Naive B cell (primary cell): ENCODE results near the gene B4GALT3. TPM values are rescaled to one million over a fixed set of nuclear protein-coding genes. Genes with fewer than 3 reads are reported as not detected.

Experiments used
- ATAC-seq, 2 donors: fragments of 150-1000 bp; cut with Tn5 transposase; 2 replicates each; pipeline ENCODE4 v1.10.0; 2021; ENCODE audit warnings: low read depth in 2 of 2, mild to moderate bottlenecking in 2 of 2, moderate library complexity in 2 of 2
- DNase-seq: peaks from one replicate; pipeline ENCODE4 v3.0.0; 2022
- H3K27ac Mint-ChIP-seq, 6 donors: one replicate each; pipeline ENCODE4 v1.8.0; 2020 to 2022; ENCODE audit warnings: mild to moderate bottlenecking in 6 of 6, mixed read lengths in 6 of 6, moderate library complexity in 5 of 6, inconsistent platforms in 2 of 6
- H3K27me3 Mint-ChIP-seq, 3 donors: one replicate each; pipeline ENCODE4 v1.8.0; 2021 to 2022; ENCODE audit warnings: mixed read lengths in 3 of 3, mild to moderate bottlenecking in 1 of 3
- H3K36me3 Mint-ChIP-seq, 2 donors: one replicate each; pipeline ENCODE4 v1.8.0; 2020 to 2022; ENCODE audit warnings: mixed read lengths in 2 of 2, inconsistent platforms in 1 of 2, mild to moderate bottlenecking in 1 of 2
- H3K4me1 Mint-ChIP-seq, 3 donors: one replicate each; pipeline ENCODE4 v1.8.0; 2020 to 2022; ENCODE audit warnings: mixed read lengths in 3 of 3, inconsistent platforms in 1 of 3, mild to moderate bottlenecking in 1 of 3, moderate library complexity in 1 of 3
- H3K4me3 Mint-ChIP-seq, 8 donors: one replicate each; pipeline ENCODE4 v1.8.0; 2020 to 2022; ENCODE audit warnings: mild to moderate bottlenecking in 8 of 8, mixed read lengths in 8 of 8, moderate library complexity in 8 of 8, inconsistent platforms in 2 of 8
- H3K9me3 Mint-ChIP-seq, 7 donors: one replicate each; pipeline ENCODE4 v1.8.0; 2020 to 2022; ENCODE audit warnings: mixed read lengths in 7 of 7, mild to moderate bottlenecking in 5 of 7, inconsistent platforms in 2 of 7, moderate library complexity in 1 of 7
- polyA plus RNA-seq, 6 donors: library from polyadenylated mRNA; unstranded; fragments of 300-500 nt; fragmentation: Illumina TruSeq; gene quantifications; one replicate each; pipeline ENCODE4 v1.2.3, GENCODE V29; 2021; ENCODE audit warnings: low read depth in 6 of 6

The B4GALT3 gene
- polyA plus RNA-seq, 6 donors from 2014 or later = 37.8 to 51.6 (median 45.6) TPM

DNA sequence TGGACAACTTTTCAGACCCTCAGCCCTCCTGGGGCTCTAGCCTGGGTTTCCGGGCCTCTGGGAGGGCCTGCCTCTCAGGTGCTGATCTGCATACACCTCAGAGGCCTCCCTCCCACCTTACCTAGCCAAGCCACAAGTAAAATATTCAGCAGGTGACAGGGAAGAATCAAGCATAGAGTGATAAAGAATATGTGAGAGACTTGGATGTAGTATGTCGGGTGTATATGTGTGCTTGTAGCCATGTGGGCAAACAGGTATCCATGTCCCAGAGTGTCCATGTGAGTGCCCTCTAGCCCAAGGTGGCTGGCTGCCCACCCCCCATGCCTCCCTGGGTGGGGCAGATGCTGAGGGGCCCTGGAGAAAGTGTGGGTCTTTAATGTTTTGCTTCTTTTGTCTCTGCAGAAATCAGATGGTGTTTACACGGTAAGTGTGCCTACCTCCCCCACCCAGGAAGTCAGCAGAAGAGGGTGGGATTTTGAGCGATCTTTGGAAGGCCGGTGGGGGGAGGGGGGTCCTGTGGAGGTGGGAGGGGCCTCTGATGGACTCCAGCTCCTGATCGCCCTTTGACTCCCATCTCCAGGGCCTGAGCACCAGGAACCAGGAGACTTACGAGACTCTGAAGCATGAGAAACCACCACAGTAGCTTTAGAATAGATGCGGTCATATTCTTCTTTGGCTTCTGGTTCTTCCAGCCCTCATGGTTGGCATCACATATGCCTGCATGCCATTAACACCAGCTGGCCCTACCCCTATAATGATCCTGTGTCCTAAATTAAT, 41.2 kb upstream of the B4GALT3 start:
- Mint-ChIP-seq H3K9me3 (no peaks in the 10 kb centered on the region), H3K4me3 (peak overlapping the region in 1 of 8 donors; percentile 60), H3K27me3 (peaks cover 53 to 61% (median 55%) of the 10 kb centered on the region in 3 donors), H3K27ac (no peak overlapping the region), H3K36me3 (peaks cover 8 to 18% of the 10 kb centered on the region in 2 donors), H3K4me1 (peaks cover 19 to 34% (median 28%) of the 10 kb centered on the region in 3 donors)
- DNase-seq (no peak), ATAC-seq (no peak)

DNA sequence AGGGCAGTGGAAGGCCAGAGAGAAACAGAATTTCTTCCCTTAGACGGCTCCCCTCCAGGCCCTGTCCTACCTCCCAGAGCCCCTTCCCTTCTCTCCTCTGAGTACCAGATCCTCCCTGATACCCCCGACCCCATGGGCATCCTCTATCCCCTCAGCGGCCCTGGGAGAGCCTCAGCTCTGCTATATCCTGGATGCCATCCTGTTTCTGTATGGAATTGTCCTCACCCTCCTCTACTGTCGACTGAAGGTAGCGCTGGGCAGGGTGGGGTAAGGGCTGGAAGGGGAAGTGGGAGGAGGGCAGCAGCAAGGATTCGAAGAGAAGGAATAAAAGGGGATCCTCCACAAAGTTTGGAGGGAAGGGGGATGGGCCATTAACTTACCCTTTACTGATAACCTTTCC, 40.5 kb upstream of the B4GALT3 start:
- Mint-ChIP-seq H3K4me3 (peak overlapping the region in 1 of 8 donors; percentile 6), H3K36me3 (peaks cover 13 to 25% of the 10 kb centered on the region in 2 donors), H3K9me3 (no peaks in the 10 kb centered on the region), H3K27me3 (peaks cover 46 to 55% (median 54%) of the 10 kb centered on the region in 3 donors), H3K4me1 (peaks cover 19 to 34% (median 26%) of the 10 kb centered on the region in 3 donors), H3K27ac (peak overlapping the region in 3 of 6 donors; percentile 9 to 65 (median 62))
- ATAC-seq = no peak
- DNase-seq = no peak

DNA sequence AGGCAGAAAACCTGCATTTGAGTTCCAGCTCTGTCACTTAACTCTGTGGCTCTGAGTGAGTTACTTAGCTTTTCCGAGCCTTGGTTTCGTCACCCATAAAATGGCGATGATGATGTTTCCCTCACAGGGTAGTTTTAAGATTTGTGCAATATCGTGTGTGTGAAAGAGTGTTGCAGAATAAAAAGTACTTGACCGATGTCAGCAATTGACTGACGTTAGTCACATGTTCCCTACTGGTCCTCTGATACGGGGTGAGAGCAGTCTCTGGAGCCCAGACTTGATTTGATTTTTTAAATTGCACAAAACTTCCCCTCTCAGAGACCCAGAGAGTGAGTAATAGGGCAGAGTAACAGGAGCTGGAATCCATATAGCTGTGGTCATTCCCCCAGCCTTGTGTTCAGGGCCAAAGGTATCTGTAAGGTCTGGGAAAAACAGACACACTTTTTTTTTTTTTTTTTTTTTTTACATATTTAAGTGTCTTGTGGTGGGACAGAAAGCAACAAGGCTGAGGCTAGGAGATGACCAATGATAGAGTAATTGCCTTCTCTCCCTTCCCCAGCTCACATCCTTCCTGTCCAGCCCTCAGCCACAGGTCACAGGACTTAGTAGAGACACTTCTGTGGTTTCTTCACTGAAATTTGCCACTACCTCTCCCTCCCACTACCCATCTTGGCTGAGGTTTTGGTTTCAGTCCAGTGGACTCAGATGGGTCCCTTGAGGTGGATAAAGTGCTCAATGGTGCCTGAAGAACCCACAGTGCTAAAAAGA, 39.8 kb upstream of the B4GALT3 start:
- Mint-ChIP-seq H3K4me3 (peak overlapping the region in 1 of 8 donors; percentile 42), H3K4me1 (peaks cover 19 to 34% (median 26%) of the 10 kb centered on the region in 3 donors), H3K27me3 (peaks cover 39 to 48% (median 48%) of the 10 kb centered on the region in 3 donors), H3K9me3 (no peaks in the 10 kb centered on the region), H3K27ac (peak overlapping the region in 3 of 6 donors; percentile 9 to 65 (median 62)), H3K36me3 (peaks cover 13 to 26% of the 10 kb centered on the region in 2 donors)
- peak; percentile 57 for DNase-seq
- peak; percentile 90 to 94 for ATAC-seq

DNA sequence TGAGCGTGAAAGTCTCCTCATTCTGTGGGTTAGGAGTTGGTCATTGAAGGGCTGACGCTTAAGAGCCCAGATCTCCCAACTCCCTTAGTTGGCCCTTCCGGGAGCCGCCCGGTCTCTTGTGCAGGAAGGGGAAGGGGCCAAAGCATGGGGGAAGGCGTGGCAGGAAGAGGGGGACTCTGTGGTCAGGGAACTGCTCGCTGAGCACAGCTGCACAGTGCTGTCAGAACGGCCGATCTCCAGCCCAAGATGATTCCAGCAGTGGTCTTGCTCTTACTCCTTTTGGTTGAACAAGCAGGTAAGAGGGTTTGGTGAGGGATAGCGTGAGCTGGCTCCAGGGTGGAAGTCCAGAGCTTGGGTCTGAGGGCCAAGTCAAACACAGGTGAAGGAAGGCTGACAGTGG, 37.8 kb upstream of the B4GALT3 start, which contains the start of gene FCER1G:
Gene FCER1G, plus strand, starts transcription at position 220 of the 400 bp plus-strand sequence. Its CDS starts 27 bp downstream, at position 247.
- ATAC-seq (no peak), DNase-seq (no peak)
- Mint-ChIP-seq H3K9me3 (no peaks in the 10 kb centered on the region), H3K4me1 (peaks cover 20 to 35% (median 28%) of the 10 kb centered on the region in 3 donors), H3K27ac (peak within 1 kb of the TSS in 1 of 6 donors; percentile 34), H3K27me3 (peaks cover 24 to 40% (median 33%) of the 10 kb centered on the region in 3 donors), H3K4me3 (peak within 1 kb of the TSS in 3 of 8 donors; percentile 36 to 76 (median 75)), H3K36me3 (peaks cover 20 to 44% of the 10 kb centered on the region in 2 donors)

DNA sequence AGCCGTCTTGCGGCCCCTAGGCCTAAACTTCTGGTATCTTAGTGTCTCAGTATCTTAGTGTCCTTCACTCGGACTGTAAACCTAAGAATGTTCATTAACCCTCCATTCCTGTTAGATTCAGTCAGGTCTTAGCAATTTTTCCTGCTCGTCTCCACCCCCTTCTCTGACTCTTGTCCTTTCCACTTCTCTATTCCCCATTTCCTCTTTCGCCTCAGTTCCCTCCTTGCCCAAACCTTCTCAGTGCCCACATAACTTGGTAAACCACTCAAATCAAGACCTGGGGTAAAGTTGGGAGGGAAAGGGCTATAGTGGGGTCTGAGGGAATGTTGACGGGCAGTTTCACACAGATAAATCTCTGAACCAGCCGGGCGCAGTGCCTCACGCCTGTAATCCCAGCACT, 37.1 kb upstream of the B4GALT3 start:
- H3K4me1 Mint-ChIP-seq = peaks cover 26 to 42% (median 35%) of the 10 kb centered on the region in 3 donors
- no peak for ATAC-seq
- peak overlapping the region in 2 of 8 donors; percentile 15 to 50 for H3K4me3 Mint-ChIP-seq

DNA sequence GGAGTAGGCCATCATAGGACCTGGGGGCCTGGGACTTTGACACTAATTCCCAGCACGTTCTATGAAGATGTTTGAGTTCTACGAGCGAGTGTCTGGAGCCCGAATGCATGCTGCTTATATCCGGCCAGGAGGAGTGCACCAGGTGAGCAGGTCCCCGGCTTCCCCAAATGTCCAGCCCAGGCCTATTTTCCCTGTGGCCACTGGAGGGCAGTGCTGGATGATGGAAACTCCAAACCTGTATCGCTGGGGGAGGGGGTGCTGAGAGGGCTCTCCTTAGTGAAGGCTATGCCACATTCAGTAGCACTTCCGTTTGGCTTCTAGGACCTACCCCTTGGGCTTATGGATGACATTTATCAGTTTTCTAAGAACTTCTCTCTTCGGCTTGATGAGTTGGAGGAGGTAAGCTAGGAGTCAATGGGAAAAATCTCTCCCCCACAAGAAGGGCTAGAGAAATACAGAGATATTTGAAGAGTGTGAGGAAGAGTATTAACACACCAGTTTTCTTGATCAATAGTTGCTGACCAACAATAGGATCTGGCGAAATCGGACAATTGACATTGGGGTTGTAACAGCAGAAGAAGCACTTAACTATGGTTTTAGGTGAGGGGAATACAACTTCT, 32.6 kb upstream of the B4GALT3 start:
- Mint-ChIP-seq H3K4me1 (peaks cover 15 to 31% (median 26%) of the 10 kb centered on the region in 3 donors), H3K4me3 (peak overlapping the region in 1 of 8 donors; percentile 16), H3K9me3 (no peaks in the 10 kb centered on the region), H3K27ac (peak overlapping the region in 1 of 6 donors; percentile 93), H3K27me3 (peaks cover 5 to 16% (median 16%) of the 10 kb centered on the region in 3 donors), H3K36me3 (peaks cover 42 to 63% of the 10 kb centered on the region in 2 donors)
- peak; percentile 71 for DNase-seq
- peak; percentile 91 to 96 for ATAC-seq

More for the DNA sequence above, 37.1 kb upstream of the B4GALT3 start:
- H3K36me3 Mint-ChIP-seq = peaks cover 27 to 51% of the 10 kb centered on the region in 2 donors
- H3K27ac Mint-ChIP-seq = no peak overlapping the region
- no peaks in the 10 kb centered on the region for H3K9me3 Mint-ChIP-seq
- H3K27me3 Mint-ChIP-seq = peaks cover 21 to 36% (median 31%) of the 10 kb centered on the region in 3 donors
- no peak for DNase-seq

DNA sequence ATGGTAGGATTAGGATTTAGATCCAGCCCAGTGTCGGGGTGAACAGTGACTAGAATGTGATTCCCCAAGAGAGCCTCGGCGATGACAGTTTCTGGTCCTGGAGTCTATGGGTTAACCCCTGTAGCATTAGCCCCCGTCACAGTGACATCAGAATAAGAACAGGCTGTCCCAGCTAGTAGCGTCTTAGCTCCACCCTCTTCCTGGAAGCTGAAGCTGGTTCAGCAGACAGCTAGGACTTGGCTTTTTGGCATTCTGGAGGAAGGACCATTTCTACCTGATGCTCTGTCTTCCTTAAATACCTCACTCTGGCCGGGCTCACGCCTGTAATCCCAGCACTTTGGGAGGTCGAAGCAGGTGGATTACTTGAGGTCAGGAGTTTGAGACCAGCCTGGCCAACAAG, 29.9 kb upstream of the B4GALT3 start:
- H3K4me3 Mint-ChIP-seq = no peak overlapping the region
- DNase-seq = no peak
- ATAC-seq = no peak
- H3K9me3 Mint-ChIP-seq = no peaks in the 10 kb centered on the region
- H3K27ac Mint-ChIP-seq = no peak overlapping the region
- peaks cover 0 to 8% (median 4%) of the 10 kb centered on the region in 3 donors for H3K27me3 Mint-ChIP-seq
- H3K36me3 Mint-ChIP-seq = peaks cover 38 to 51% of the 10 kb centered on the region in 2 donors
- peaks cover 21 to 43% (median 38%) of the 10 kb centered on the region in 3 donors for H3K4me1 Mint-ChIP-seq

DNA sequence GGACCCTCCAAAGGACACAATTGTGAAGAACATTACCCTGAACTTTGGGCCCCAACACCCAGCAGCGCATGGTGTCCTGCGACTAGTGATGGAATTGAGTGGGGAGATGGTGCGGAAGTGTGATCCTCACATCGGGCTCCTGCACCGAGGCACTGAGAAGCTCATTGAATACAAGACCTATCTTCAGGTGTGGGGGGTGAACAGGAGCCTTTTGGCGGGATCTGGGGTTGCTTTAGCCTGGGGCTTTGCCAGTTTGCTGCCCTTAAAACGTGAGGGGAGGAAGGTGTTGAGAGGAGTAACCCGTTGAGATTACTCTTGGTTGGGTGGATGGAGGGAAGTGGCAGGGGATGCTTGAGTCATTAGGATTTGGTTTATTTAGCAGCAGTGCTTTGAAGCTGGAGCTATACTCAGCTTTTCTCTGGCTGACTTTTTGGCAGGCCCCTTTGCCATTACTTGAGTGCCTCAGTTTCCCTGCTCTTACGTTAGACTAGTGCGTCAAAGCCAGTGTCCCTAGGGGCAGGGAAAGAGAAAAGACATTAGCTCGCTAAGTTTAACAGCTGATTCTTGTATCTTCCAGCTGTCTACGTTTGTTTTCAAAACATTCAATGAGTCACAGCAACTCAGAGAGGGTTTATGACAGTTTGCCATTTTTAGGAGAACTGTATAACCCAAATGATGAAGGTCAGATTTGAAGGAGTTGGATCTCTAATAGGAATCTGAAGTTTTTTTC, 29.3 kb upstream of the B4GALT3 start:
- H3K9me3 Mint-ChIP-seq = no peaks in the 10 kb centered on the region
- H3K4me3 Mint-ChIP-seq = peak overlapping the region in 3 of 8 donors; percentile 20 to 52 (median 51)
- peaks cover 34 to 45% of the 10 kb centered on the region in 2 donors for H3K36me3 Mint-ChIP-seq
- peak overlapping the region in 1 of 6 donors; percentile 60 for H3K27ac Mint-ChIP-seq
- ATAC-seq = no peak
- H3K27me3 Mint-ChIP-seq = peaks cover 0 to 8% (median 4%) of the 10 kb centered on the region in 3 donors
- peaks cover 21 to 49% (median 38%) of the 10 kb centered on the region in 3 donors for H3K4me1 Mint-ChIP-seq
- no peak for DNase-seq

DNA sequence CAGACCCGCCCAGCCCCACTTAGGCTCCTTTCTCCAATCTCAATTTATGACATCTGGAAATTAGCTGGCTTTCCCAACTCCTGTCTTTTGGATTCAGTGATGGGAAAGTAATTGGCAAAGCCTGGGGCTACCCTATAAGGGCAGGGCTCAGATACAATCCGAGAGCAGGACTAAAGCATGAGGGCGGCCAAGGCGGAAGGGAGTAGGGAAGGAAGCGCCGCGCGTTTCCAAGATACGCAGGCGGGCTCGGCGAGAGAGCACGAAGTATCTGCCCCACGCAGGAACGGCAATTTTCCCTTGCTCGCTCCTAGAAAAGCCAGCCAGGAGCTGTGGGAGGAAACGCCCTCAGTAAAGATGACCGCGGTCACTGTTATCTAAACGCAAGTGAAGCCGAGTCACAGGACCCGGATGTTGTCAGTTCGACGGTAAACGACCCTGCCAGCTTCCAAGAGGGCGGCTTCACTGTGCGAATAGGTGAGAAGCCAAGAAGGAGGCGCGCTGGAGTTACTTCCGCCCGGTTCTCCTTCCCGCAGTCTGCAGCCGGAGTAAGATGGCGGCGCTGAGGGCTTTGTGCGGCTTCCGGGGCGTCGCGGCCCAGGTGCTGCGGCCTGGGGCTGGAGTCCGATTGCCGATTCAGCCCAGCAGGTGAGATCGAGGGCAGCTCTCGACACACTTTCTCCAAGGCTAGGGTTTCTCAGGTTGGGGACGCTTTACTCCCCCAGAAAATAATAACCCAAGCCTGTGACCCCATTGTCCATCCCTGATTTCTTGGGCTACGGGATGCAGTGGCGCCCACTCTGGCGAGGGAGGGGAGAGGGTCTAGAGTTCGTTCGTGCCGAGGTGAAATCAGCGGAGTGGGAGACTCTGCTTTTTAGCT, 24.8 kb upstream of the B4GALT3 start, which contains the start of gene NDUFS2:
Gene NDUFS2, plus strand, starts transcription at position 532 of the 877 bp plus-strand sequence. Its CDS starts 19 bp downstream, at position 551.
- peak; percentile 98 to 99 for ATAC-seq
- Mint-ChIP-seq H3K4me1 (peaks cover 29 to 50% (median 31%) of the 10 kb centered on the region in 3 donors), H3K27ac (peak within 1 kb of the TSS; percentile 93 to 98 (median 96)), H3K9me3 (no peaks in the 10 kb centered on the region), H3K4me3 (peak within 1 kb of the TSS; percentile 89 to 99 (median 96)), H3K27me3 (peaks cover 0 to 8% (median 0%) of the 10 kb centered on the region in 3 donors), H3K36me3 (peaks cover 17 to 20% of the 10 kb centered on the region in 2 donors)
- DNase-seq = peak; percentile 93

DNA sequence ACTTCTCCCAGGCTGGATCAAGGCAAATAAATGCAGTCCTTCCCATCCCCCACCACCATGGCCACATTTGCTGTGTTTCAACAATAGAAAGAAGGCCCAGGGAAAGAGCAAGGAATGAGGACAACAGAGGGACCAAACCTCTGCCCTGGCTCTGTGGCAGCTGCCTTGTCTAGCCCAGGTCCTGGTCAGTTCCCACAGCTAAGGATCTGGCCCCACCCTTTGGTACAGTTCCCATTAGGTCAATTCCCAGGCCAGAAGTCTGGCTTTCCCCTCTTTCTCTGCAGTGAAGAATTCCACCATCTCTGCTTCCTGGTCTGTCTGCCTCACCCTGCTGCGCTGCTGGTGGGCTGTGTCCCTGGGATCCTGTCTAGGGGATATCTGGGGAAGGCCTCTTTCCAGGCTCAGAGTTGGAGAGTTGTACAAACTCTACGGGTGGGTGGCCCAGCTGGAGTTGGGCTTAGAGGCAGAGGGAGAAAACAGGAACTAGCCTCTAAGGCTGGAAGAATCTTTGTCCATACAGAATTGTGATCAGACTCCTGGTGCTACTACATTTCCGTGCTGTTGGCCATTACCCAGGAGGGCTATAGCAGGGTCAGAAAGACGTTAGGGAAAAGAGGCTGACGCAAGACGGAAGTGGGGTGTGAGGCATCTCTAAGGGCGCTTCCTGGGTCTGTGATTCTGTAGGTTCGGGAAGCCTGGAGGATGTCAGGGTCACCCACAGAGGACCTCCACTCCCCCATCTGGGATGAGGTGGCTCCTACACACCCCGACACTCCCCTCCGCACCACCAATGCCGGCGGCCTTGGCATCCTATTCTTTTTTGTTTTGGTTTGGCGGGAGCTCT, 23.9 kb upstream of the B4GALT3 start:
- peaks cover 13 to 15% of the 10 kb centered on the region in 2 donors for H3K36me3 Mint-ChIP-seq
- H3K27ac Mint-ChIP-seq = peak overlapping the region; percentile 93 to 98 (median 96)
- H3K9me3 Mint-ChIP-seq = no peaks in the 10 kb centered on the region
- peak overlapping the region; percentile 89 to 99 (median 96) for H3K4me3 Mint-ChIP-seq
- peaks cover 26 to 49% (median 28%) of the 10 kb centered on the region in 3 donors for H3K4me1 Mint-ChIP-seq
- ATAC-seq = no peak
- H3K27me3 Mint-ChIP-seq = peaks cover 0 to 8% (median 0%) of the 10 kb centered on the region in 3 donors
- DNase-seq = no peak
